H9 (cell line): ENCODE data around the gene SPRED1. TPM values are rescaled to one million over a fixed set of nuclear protein-coding genes. Genes with fewer than 3 reads are reported as not detected.
A peak's percentile ranks its signal among the peaks of the same experiment; 100 is the strongest.

Experiments used
- DNase-seq: peaks from one replicate; pipeline ENCODE4 v3.0.0-alpha.2; 2017
- H2AFZ ChIP-seq: one replicate; pipeline ENCODE4 v1.6.1; 2013; ENCODE audit warnings: mild to moderate bottlenecking, low read length, control low read depth, moderate library complexity
- H2AK5ac ChIP-seq: 2 replicates; pipeline ENCODE4 v1.6.1; 2013; ENCODE audit warnings: low read length, control low read depth, mixed read lengths; ENCODE audit not compliant: insufficient read length
- H2BK120ac ChIP-seq: one replicate; pipeline ENCODE4 v1.6.1; 2013; ENCODE audit warnings: low read depth, mild to moderate bottlenecking, low read length, control low read depth, inconsistent platforms; ENCODE audit not compliant: poor library complexity, severe bottlenecking
- H2BK12ac ChIP-seq: 2 replicates; pipeline ENCODE4 v1.6.1; 2013; ENCODE audit warnings: low read length, control low read depth, mixed read lengths, low read depth; ENCODE audit not compliant: insufficient read length
- H2BK15ac ChIP-seq: 2 replicates; pipeline ENCODE4 v1.6.1; 2013; ENCODE audit warnings: low read depth, low read length, control low read depth
- H2BK20ac ChIP-seq: one replicate; pipeline ENCODE4 v1.6.1; 2013; ENCODE audit warnings: low read depth, mild to moderate bottlenecking, low read length, control low read depth, inconsistent platforms; ENCODE audit not compliant: poor library complexity, severe bottlenecking
- H2BK5ac ChIP-seq: 2 replicates; pipeline ENCODE4 v1.6.1; 2013; ENCODE audit warnings: low read length, control low read depth, mixed read lengths; ENCODE audit not compliant: insufficient read length
- H3K14ac ChIP-seq: 2 replicates; pipeline ENCODE4 v1.6.1; 2013; ENCODE audit warnings: low read length, control low read depth; ENCODE audit not compliant: insufficient read depth
- H3K18ac ChIP-seq: 2 replicates; pipeline ENCODE4 v1.6.1; 2013; ENCODE audit warnings: low read depth, mild to moderate bottlenecking, mixed read lengths, low read length, control low read depth; ENCODE audit not compliant: insufficient read length
- H3K23ac ChIP-seq: 2 replicates; pipeline ENCODE4 v1.6.1; 2013; ENCODE audit warnings: low read length, control low read depth, mixed read lengths, low read depth; ENCODE audit not compliant: insufficient read length
- H3K23me2 ChIP-seq: 2 replicates; pipeline ENCODE4 v1.6.1; 2013; ENCODE audit warnings: low read depth, mild to moderate bottlenecking, mixed read lengths, low read length, control low read depth; ENCODE audit not compliant: insufficient read length, poor library complexity, severe bottlenecking
- H3K27ac ChIP-seq: 2 replicates; pipeline ENCODE4 v1.5.1; 2013; ENCODE audit warnings: low read length, control low read depth, mixed read lengths, low read depth; ENCODE audit not compliant: insufficient read length
- H3K27me3 ChIP-seq: 2 replicates; pipeline ENCODE4 v1.6.1; 2013; ENCODE audit warnings: low read length, control low read depth, inconsistent platforms; ENCODE audit not compliant: insufficient read depth
- H3K4ac ChIP-seq: 2 replicates; pipeline ENCODE4 v1.6.1; 2013; ENCODE audit warnings: low read depth, mild to moderate bottlenecking, control low read depth, inconsistent platforms, low read length, moderate library complexity
- H3K4me1 ChIP-seq: 2 replicates; pipeline ENCODE4 v1.6.1; 2013; ENCODE audit warnings: low read length, control low read depth, inconsistent platforms; ENCODE audit not compliant: insufficient read depth
- H3K4me2 ChIP-seq: 2 replicates; pipeline ENCODE4 v1.6.1; 2013; ENCODE audit warnings: low read length, control low read depth, mixed read lengths; ENCODE audit not compliant: insufficient read length, insufficient read depth
- H3K56ac ChIP-seq: 2 replicates; pipeline ENCODE4 v1.6.1; 2013; ENCODE audit warnings: low read depth, mild to moderate bottlenecking, mixed read lengths, low read length, control low read depth; ENCODE audit not compliant: insufficient read length
- H3K79me1 ChIP-seq: 2 replicates; pipeline ENCODE4 v1.6.1; 2013; ENCODE audit warnings: low read depth, mild to moderate bottlenecking, moderate library complexity, low read length, control low read depth, inconsistent platforms; ENCODE audit not compliant: insufficient read depth, poor library complexity, severe bottlenecking
- H3K79me2 ChIP-seq: 2 replicates; pipeline ENCODE4 v1.6.1; 2013; ENCODE audit warnings: low read length, control low read depth, inconsistent platforms; ENCODE audit not compliant: insufficient read depth
- H3K9ac ChIP-seq: 2 replicates; pipeline ENCODE4 v1.6.1; 2013; ENCODE audit warnings: low read length, control low read depth, mixed read lengths; ENCODE audit not compliant: insufficient read length; ENCODE audit errors: extremely low read depth
- H3K9me3 ChIP-seq: one replicate; pipeline ENCODE4 v1.6.1; 2013; ENCODE audit warnings: low read depth, low read length, inconsistent platforms; ENCODE audit not compliant: control insufficient read depth
- H3T11ph ChIP-seq: one replicate; pipeline ENCODE4 v1.6.1; 2013; ENCODE audit warnings: mild to moderate bottlenecking, low read length, control low read depth, inconsistent platforms
- H4K20me1 ChIP-seq: one replicate; pipeline ENCODE4 v1.6.1; 2013; ENCODE audit not compliant: control insufficient read depth, insufficient read length, insufficient read depth
- H4K5ac ChIP-seq: 2 replicates; pipeline ENCODE4 v1.6.1; 2013; ENCODE audit warnings: low read depth, mild to moderate bottlenecking, mixed read lengths, low read length, control low read depth; ENCODE audit not compliant: insufficient read length
- H4K8ac ChIP-seq: replicated peaks from 2 replicates; pipeline ENCODE4 v1.6.1; 2013; ENCODE audit warnings: low read length, control low read depth, mixed read lengths, low read depth; ENCODE audit not compliant: insufficient read length
- H4K91ac ChIP-seq: 2 replicates; pipeline ENCODE4 v1.6.1; 2013; ENCODE audit warnings: low read depth, mild to moderate bottlenecking, moderate library complexity, mixed read lengths, low read length, control low read depth; ENCODE audit not compliant: insufficient read length
- H3K27ac Mint-ChIP-seq, 3 experiments: 2 replicates in 2 of 3; 3 replicates in 1 of 3; pipeline ENCODE4 v1.8.0; 2020 to 2021; ENCODE audit warnings: mixed read lengths in 3 of 3, mild to moderate bottlenecking in 1 of 3, moderate library complexity in 1 of 3
- H3K27me3 Mint-ChIP-seq: 2 replicates; pipeline ENCODE4 v1.8.0; 2021; ENCODE audit warnings: low read depth, mild to moderate bottlenecking, moderate library complexity, mixed read lengths
- H3K36me3 Mint-ChIP-seq, 3 experiments: 2 replicates in 2 of 3; 3 replicates in 1 of 3; pipeline ENCODE4 v1.8.0; 2020 to 2021; ENCODE audit warnings: low read depth in 3 of 3, mixed read lengths in 3 of 3; ENCODE audit not compliant: insufficient read depth in 1 of 3
- H3K4me1 Mint-ChIP-seq, 2 experiments: 2 replicates each; pipeline ENCODE4 v1.8.0; 2020; ENCODE audit warnings: mixed read lengths in 2 of 2
- H3K4me3 Mint-ChIP-seq, 2 experiments: 2 replicates in 1 of 2; 3 replicates in 1 of 2; pipeline ENCODE4 v1.8.0; 2020 to 2021; ENCODE audit warnings: mild to moderate bottlenecking in 2 of 2, mixed read lengths in 2 of 2, moderate library complexity in 1 of 2
- H3K9me3 Mint-ChIP-seq, 2 experiments: 2 replicates in 1 of 2; 3 replicates in 1 of 2; pipeline ENCODE4 v1.8.0; 2020; ENCODE audit warnings: mild to moderate bottlenecking in 2 of 2, mixed read lengths in 2 of 2, moderate library complexity in 1 of 2
- CTCF ChIP-seq: fragments of 200-600 bp; sonication (generic); conservative IDR thresholded peaks from 3 replicates; pipeline ENCODE4 v1.8.0; 2021; ENCODE audit warnings: antibody characterized with exemption, mild to moderate bottlenecking
- WGBS: extraction: QIAGEN DNeasy Blood & Tissue Kit; methylation state at CpG from one replicate; pipeline ENCODE4 v1.1.7; 2013; ENCODE audit warnings: missing lambda C conversion rate, low lambda C conversion rate, mixed read lengths; ENCODE audit not compliant: insufficient read length; ENCODE audit errors: extremely low coverage; 5-methylcytosine and 5-hydroxymethylcytosine counted together
- total RNA-seq: library from RNA; stranded (reverse); gene quantifications from 2 replicates; pipeline ENCODE4 v1.2.1, GENCODE V29; 2021

The SPRED1 gene
- total RNA-seq, 1 experiment from 2014 or later = 41.0 TPM

- Histone ChIP-seq H4K5ac (no peak overlapping the region), H3K4me2 (no peak overlapping the region), H3T11ph (no peak overlapping the region), H3K27ac (no peak overlapping the region), H3K79me1 (peaks cover 6% of the 10 kb centered on the region), H2BK20ac (no peak overlapping the region), H3K56ac (no peak overlapping the region), H2AK5ac (no peak overlapping the region), H3K4me1 (peaks cover 5% of the 10 kb centered on the region; the same call in 1 of the 2 replicates), H2BK12ac (no peak overlapping the region), H3K27me3 (no peaks in the 10 kb centered on the region), H2BK15ac (no peak overlapping the region), H2BK5ac (no peak overlapping the region), H3K23me2 (no peaks in the 10 kb centered on the region), H4K8ac (no peak overlapping the region), H3K23ac (no peak overlapping the region), H3K9ac (no peak overlapping the region), H2BK120ac (no peak overlapping the region), H4K20me1 (no peaks in the 10 kb centered on the region), H3K4ac (no peak overlapping the region), H3K18ac (no peak overlapping the region), H3K9me3 (no peaks in the 10 kb centered on the region), H3K14ac (no peak overlapping the region), H3K79me2 (peaks cover 5% of the 10 kb centered on the region; the same call in 1 of the 2 replicates), H4K91ac (no peak overlapping the region), H2AFZ (no peak overlapping the region)
- Mint-ChIP-seq H3K4me3 (no peak overlapping the region), H3K27me3 (no peaks in the 10 kb centered on the region), H3K27ac (0 out of 7 replicates have a peak overlapping the region, but pooled peaks of 1 of the 3 experiments have one; percentile 21), H3K9me3 (no peaks in the 10 kb centered on the region), H3K4me1 (peaks cover 14 to 21% of the 10 kb centered on the region in 2 experiments), H3K36me3 (peaks cover 21 to 33% (median 26%) of the 10 kb centered on the region in 3 experiments; a peak in 6 of 7 replicates)
- no peak for DNase-seq
- WGBS = no CpG with 5 or more reads among the region's 2 CpGs
- no peak for TF ChIP-seq CTCF
Observed at GRCh38 chr15:38307251-38307650, 54.6 kb downstream of the SPRED1 start.
